Gastroesophageal sphincter (tissue), 3 donors: ENCODE data around the gene FUBP1.

Experiments
- POLR2A ChIP-seq, 2 donors: fragments of 450-650 bp; IDR thresholded peaks; one replicate each; pipeline ENCODE4 v1.6.1; 2017; ENCODE audit warnings: antibody characterized with exemption in 2 of 2, mild to moderate bottlenecking in 2 of 2, moderate library complexity in 1 of 2
- POLR2AphosphoS5 ChIP-seq: sonication (generic); formaldehyde crosslinking; IDR thresholded peaks from one replicate; pipeline ENCODE4 v1.6.1; 2017; ENCODE audit warnings: antibody characterized with exemption
- TF ChIP-seq, protein P1 (sequence below), 4 experiments: fragments of 200-600 bp in 2 of 4; fragments of 450-650 bp in 2 of 4; sonication (generic) in 1 of 4; IDR thresholded peaks; one replicate each; pipeline ENCODE4 v1.5.1; 2017 to 2019; ENCODE audit warnings: antibody characterized with exemption in 4 of 4, mild to moderate bottlenecking in 2 of 4, moderate library complexity in 2 of 4

DNA sequence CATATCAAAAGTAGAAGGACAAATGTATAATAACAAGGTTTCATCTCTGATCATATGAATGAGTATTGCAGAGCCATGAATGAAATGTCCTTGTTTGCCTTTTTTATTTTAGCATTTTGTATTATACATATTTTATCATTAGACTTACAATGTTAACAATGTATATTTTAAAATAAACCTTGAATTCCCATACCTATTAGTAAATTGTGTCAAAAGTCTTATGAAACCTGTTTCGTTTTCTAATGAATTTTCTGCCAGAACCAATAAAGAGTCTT is 26.5 kb upstream of the FUBP1 start:
- TF ChIP-seq, protein P1, sequence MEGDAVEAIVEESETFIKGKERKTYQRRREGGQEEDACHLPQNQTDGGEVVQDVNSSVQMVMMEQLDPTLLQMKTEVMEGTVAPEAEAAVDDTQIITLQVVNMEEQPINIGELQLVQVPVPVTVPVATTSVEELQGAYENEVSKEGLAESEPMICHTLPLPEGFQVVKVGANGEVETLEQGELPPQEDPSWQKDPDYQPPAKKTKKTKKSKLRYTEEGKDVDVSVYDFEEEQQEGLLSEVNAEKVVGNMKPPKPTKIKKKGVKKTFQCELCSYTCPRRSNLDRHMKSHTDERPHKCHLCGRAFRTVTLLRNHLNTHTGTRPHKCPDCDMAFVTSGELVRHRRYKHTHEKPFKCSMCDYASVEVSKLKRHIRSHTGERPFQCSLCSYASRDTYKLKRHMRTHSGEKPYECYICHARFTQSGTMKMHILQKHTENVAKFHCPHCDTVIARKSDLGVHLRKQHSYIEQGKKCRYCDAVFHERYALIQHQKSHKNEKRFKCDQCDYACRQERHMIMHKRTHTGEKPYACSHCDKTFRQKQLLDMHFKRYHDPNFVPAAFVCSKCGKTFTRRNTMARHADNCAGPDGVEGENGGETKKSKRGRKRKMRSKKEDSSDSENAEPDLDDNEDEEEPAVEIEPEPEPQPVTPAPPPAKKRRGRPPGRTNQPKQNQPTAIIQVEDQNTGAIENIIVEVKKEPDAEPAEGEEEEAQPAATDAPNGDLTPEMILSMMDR (IDR thresholded peaks at IDR 0.05), result no peak
- TF ChIP-seq POLR2AphosphoS5, result no peak
- no peak for TF ChIP-seq POLR2A (IDR thresholded peaks at IDR 0.05)
